ENCODE results near the gene SLC25A34.
A peak's percentile ranks its signal among the peaks of the same experiment; 100 is the strongest.

The SLC25A34 gene

GRCh38 chr1:15714406-15715136, 21.5 kb upstream of the SLC25A34 start:
- DNase-seq: peak; percentile 59 to 74

GRCh38 chr1:15717418-15718125, 18.5 kb upstream of the SLC25A34 start:
- DNase-seq: no peak

GRCh38 chr1:15718199-15718601, 17.9 kb upstream of the SLC25A34 start:
- no peak for DNase-seq

- no peak for DNase-seq
Observed at GRCh38 chr1:15719381-15720120, 16.5 kb upstream of the SLC25A34 start.

GRCh38 chr1:15720861-15721260, 15.2 kb upstream of the SLC25A34 start:
- no peak for DNase-seq

GRCh38 chr1:15722411-15722810, 13.6 kb upstream of the SLC25A34 start:
- no peak for DNase-seq

GRCh38 chr1:15722836-15723532, 13.1 kb upstream of the SLC25A34 start:
- DNase-seq: no peak

GRCh38 chr1:15723631-15724246, 12.3 kb upstream of the SLC25A34 start:
- peak; percentile 85 to 95 for DNase-seq

- DNase-seq: no peak
Observed at GRCh38 chr1:15724949-15725880, 10.8 kb upstream of the SLC25A34 start.

GRCh38 chr1:15726508-15726907, 9.6 kb upstream of the SLC25A34 start:
- DNase-seq: no peak

GRCh38 chr1:15727021-15727420, 9.0 kb upstream of the SLC25A34 start:
- no peak for DNase-seq

GRCh38 chr1:15727424-15727823, 8.6 kb upstream of the SLC25A34 start:
- DNase-seq: peak; percentile 40 to 78

GRCh38 chr1:15727866-15728534, 8.1 kb upstream of the SLC25A34 start:
- DNase-seq: no peak

GRCh38 chr1:15728937-15729657, 7.0 kb upstream of the SLC25A34 start:
- DNase-seq: no peak

GRCh38 chr1:15730423-15730822, 5.6 kb upstream of the SLC25A34 start:
- no peak for DNase-seq

GRCh38 chr1:15730936-15731335, 5.1 kb upstream of the SLC25A34 start:
- no peak for DNase-seq

GRCh38 chr1:15731735-15732685, 4.0 kb upstream of the SLC25A34 start:
- DNase-seq: no peak

GRCh38 chr1:15732686-15733081, 3.4 kb upstream of the SLC25A34 start:
- no peak for DNase-seq

- no peak for DNase-seq
Observed at GRCh38 chr1:15733218-15733725, 2.8 kb upstream of the SLC25A34 start.

Measured in NCI-H524 (cell line).